Gastrocnemius medialis (tissue), 4 donors: ENCODE measurements around the gene GARIN5A. TPM values are rescaled to one million over a fixed set of nuclear protein-coding genes. Genes with fewer than 3 reads are reported as not detected.
A peak's percentile ranks its signal among the peaks of the same experiment; 100 is the strongest.

Experiments used
- ATAC-seq, 2 donors: fragments of 150-250 bp; one replicate each; pipeline ENCODE4 v1.9.1; 2016
- DNase-seq, 2 donors: peaks; one replicate each; pipeline ENCODE4 v3.0.0-alpha.2; 2019
- H3K27ac ChIP-seq, 4 donors: fragments of 200-600 bp; sonication (generic); 1 replicate in 1 of 4; 2 replicates in 3 of 4; pipeline ENCODE4 v1.5.1; 2016 to 2018; ENCODE audit warnings: mild to moderate bottlenecking in 2 of 4, moderate library complexity in 1 of 4
- H3K27me3 ChIP-seq, 3 donors: fragments of 200-600 bp; sonication (generic) in 2 of 3; 1 replicate in 1 of 3; 2 replicates in 2 of 3; pipeline versions ENCODE4 v1.5.1 to v1.6.0; 2016 to 2019; ENCODE audit warnings: mild to moderate bottlenecking in 1 of 3, moderate library complexity in 1 of 3
- H3K36me3 ChIP-seq, 2 donors: fragments of 200-600 bp; sonication (generic) in 1 of 2; one replicate each; pipeline ENCODE4 v1.5.1; 2017 to 2018
- H3K4me1 ChIP-seq, 2 donors: fragments of 200-600 bp; sonication (generic) in 1 of 2; one replicate each; pipeline ENCODE4 v1.5.1; 2016 to 2017; ENCODE audit warnings: mild to moderate bottlenecking in 2 of 2
- H3K4me3 ChIP-seq, 4 donors: fragments of 200-600 bp; sonication (generic) in 3 of 4; 1 replicate in 1 of 4; 2 replicates in 3 of 4; pipeline ENCODE4 v1.5.1; 2016 to 2019; ENCODE audit warnings: mild to moderate bottlenecking in 2 of 4
- H3K9me3 ChIP-seq, 3 donors: fragments of 200-600 bp; sonication (generic) in 2 of 3; 1 replicate in 1 of 3; 2 replicates in 2 of 3; pipeline ENCODE4 v1.5.1; 2016 to 2019
- POLR2A ChIP-seq, 2 donors: fragments of 450-650 bp; IDR thresholded peaks; one replicate each; pipeline ENCODE4 v1.6.1; 2017; ENCODE audit warnings: antibody characterized with exemption in 2 of 2, mild to moderate bottlenecking in 2 of 2, moderate library complexity in 2 of 2
- in situ Hi-C, 4 donors: fragments of 200-750 bp; cut with MboI; loops; one replicate each; pipeline versions ENCODE4 v1.15.0 to v1.8.0; 2017; ENCODE audit warnings: low sequenced_read_pairs in 4 of 4
- intact Hi-C: fragments of 100-400 bp; cut with DNase I; formaldehyde crosslinking; loops from one replicate; pipeline ENCODE4 v1.15.1; 2023; ENCODE audit warnings: low total_unique reads
- total RNA-seq, 4 donors: library from RNA; depleted of rRNA; stranded (reverse); fragments of >200 nt; gene quantifications; one replicate each; pipeline versions ENCODE4 v1.1.0 to v1.2.3, GENCODE V29; 2016
- TF ChIP-seq, protein P1 (sequence below), 5 experiments: fragments of 450-650 bp in 3 of 5; fragments of 200-600 bp in 2 of 5; sonication (generic) in 2 of 5; IDR thresholded peaks in 4 of 5; conservative IDR thresholded peaks in 1 of 5; 1 replicate in 4 of 5; 2 replicates in 1 of 5; pipeline ENCODE4 v1.5.1; 2016 to 2019; ENCODE audit warnings: antibody characterized with exemption in 5 of 5, mild to moderate bottlenecking in 3 of 5, moderate library complexity in 3 of 5

GARIN5A gene
- total RNA-seq, 4 donors from 2014 or later, result 1.2 to 11.0 (median 1.9) TPM; not detected in 1

DNA sequence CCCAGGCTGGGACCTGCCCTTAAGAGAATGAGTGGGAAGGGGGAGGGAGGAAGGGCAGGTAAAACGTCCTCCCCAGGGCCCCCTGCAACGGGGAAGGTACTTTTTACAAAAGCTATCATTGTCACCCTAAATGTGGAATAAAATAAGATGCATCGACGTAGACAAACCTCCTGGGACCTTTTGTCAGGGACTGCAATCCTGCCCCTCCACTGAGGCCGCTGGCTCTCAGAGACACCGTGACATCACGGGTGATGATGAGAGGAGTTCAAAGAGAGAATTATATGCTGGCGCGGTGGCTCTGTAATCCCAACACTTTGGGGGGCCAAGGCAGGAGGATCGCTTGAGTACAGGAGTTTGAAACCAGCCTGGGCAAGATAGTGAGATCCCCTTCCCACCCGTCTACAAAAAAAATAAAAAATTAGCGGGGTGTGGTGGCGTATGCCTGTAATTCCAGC lies 45.7 kb downstream of the GARIN5A start:
- no peak for TF ChIP-seq POLR2A (IDR thresholded peaks at IDR 0.05)
- TF ChIP-seq, protein P1, sequence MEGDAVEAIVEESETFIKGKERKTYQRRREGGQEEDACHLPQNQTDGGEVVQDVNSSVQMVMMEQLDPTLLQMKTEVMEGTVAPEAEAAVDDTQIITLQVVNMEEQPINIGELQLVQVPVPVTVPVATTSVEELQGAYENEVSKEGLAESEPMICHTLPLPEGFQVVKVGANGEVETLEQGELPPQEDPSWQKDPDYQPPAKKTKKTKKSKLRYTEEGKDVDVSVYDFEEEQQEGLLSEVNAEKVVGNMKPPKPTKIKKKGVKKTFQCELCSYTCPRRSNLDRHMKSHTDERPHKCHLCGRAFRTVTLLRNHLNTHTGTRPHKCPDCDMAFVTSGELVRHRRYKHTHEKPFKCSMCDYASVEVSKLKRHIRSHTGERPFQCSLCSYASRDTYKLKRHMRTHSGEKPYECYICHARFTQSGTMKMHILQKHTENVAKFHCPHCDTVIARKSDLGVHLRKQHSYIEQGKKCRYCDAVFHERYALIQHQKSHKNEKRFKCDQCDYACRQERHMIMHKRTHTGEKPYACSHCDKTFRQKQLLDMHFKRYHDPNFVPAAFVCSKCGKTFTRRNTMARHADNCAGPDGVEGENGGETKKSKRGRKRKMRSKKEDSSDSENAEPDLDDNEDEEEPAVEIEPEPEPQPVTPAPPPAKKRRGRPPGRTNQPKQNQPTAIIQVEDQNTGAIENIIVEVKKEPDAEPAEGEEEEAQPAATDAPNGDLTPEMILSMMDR (IDR thresholded peaks at IDR 0.05 in 4 of 5, conservative IDR thresholded peaks at IDR 0.05 in 1 of 5), result no peak
- ATAC-seq (no peak), DNase-seq (no peak)
- Histone ChIP-seq H3K4me1 (peaks cover 12 to 22% of the 10 kb centered on the region in 2 donors), H3K9me3 (no peaks in the 10 kb centered on the region), H3K27me3 (peaks cover 4 to 14% (median 10%) of the 10 kb centered on the region in 3 donors), H3K27ac (peak overlapping the region; percentile 85 to 94 (median 88)), H3K36me3 (no peaks in the 10 kb centered on the region), H3K4me3 (peak overlapping the region; percentile 66 to 94 (median 78))
- intact Hi-C loops, result loop anchor here (10.0 kb wide), 1 partner anchor 374 kb away; no protein-coding TSS in a partner anchor
- in situ Hi-C loops, result no loop called here

- ATAC-seq (no peak), DNase-seq (no peak)
- H3K9me3 ChIP-seq, result no peaks in the 10 kb centered on the region
- in situ Hi-C loops, result no loop called here
- H3K27ac ChIP-seq, result peak overlapping the region; percentile 78 to 94 (median 81)
- TF ChIP-seq POLR2A (IDR thresholded peaks at IDR 0.05), result no peak
- TF ChIP-seq, protein P1 (IDR thresholded peaks at IDR 0.05 in 4 of 5, conservative IDR thresholded peaks at IDR 0.05 in 1 of 5), result no peak
- peaks cover 4 to 10% (median 10%) of the 10 kb centered on the region in 3 donors for H3K27me3 ChIP-seq
- peaks cover 12 to 17% of the 10 kb centered on the region in 2 donors for H3K4me1 ChIP-seq
- H3K4me3 ChIP-seq, result no peak overlapping the region
- intact Hi-C loops, result loop anchor here (2.0 kb wide), 1 partner anchor 52 kb away; the partner anchor contains the start of gene NR1H2
- no peaks in the 10 kb centered on the region for H3K36me3 ChIP-seq
Observed at GRCh38 chr19:50428772-50429463, 47.7 kb downstream of the GARIN5A start.

GRCh38 chr19:50427997-50428425 lies 48.6 kb downstream of the GARIN5A start:
- Histone ChIP-seq H3K36me3 (no peaks in the 10 kb centered on the region), H3K9me3 (no peaks in the 10 kb centered on the region), H3K4me3 (peak overlapping the region; percentile 18 to 48 (median 29)), H3K27me3 (peaks cover 4 to 10% (median 10%) of the 10 kb centered on the region in 3 donors), H3K4me1 (peaks cover 10 to 17% of the 10 kb centered on the region in 2 donors), H3K27ac (peak overlapping the region; percentile 78 to 94 (median 81))
- in situ Hi-C loops, result no loop called here
- intact Hi-C loops, result loop anchor here (2.0 kb wide), 1 partner anchor 51 kb away; the partner anchor contains the start of gene NR1H2
- DNase-seq (peak; percentile 87 to 97), ATAC-seq (peak; percentile 54 to 67)
- TF ChIP-seq, protein P1 (IDR thresholded peaks at IDR 0.05 in 4 of 5, conservative IDR thresholded peaks at IDR 0.05 in 1 of 5), result no peak
- TF ChIP-seq POLR2A (IDR thresholded peaks at IDR 0.05), result peak; percentile 64 to 65

DNA sequence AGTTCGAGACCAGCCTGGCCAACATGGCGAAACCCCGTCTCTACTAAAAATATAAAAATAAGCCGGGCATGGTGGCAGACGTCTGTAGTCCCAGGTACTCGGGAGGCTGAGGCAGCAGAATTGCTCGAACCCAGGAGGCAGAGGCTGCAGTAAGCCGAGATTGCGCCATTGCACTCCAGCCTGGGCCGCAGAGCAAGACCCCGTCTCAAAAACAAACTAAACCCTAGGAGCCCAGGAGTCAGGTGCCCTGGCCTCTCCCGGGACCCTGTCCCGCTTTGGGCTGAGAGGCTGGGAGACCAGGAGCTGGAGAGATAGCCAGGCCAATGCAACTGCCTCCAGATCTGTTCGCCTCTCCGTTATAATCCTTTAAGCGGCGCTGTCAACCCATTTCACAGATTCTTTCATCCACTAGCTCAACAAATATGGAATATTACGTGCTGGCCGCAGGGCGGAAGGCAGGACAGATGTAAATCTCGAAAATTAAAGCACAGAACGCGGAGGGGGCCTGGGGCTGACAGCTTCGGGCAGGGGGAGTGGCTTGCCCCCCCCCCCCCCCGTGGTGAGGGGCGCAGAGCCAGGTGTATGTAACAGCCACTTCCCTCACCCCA lies 49.2 kb downstream of the GARIN5A start:
- Histone ChIP-seq H3K4me3 (peak overlapping the region; percentile 18 to 48 (median 29)), H3K4me1 (peaks cover 5 to 13% of the 10 kb centered on the region in 2 donors), H3K9me3 (no peaks in the 10 kb centered on the region), H3K27ac (peak overlapping the region; percentile 78 to 94 (median 81)), H3K36me3 (no peaks in the 10 kb centered on the region), H3K27me3 (peaks cover 0 to 5% (median 4%) of the 10 kb centered on the region in 3 donors)
- intact Hi-C loops, result no loop called here
- no peak for TF ChIP-seq POLR2A (IDR thresholded peaks at IDR 0.05)
- TF ChIP-seq, protein P1 (IDR thresholded peaks at IDR 0.05 in 4 of 5, conservative IDR thresholded peaks at IDR 0.05 in 1 of 5), result no peak
- in situ Hi-C loops, result no loop called here
- ATAC-seq (no peak), DNase-seq (no peak)
